AG04449 (cell line): ENCODE measurements around the gene REV1.

Experiments used
- CTCF ChIA-PET: fragments of 350-600 bp; formaldehyde crosslinking; extraction: SDS; loops from one replicate; lab custom pipeline; 2021; ENCODE audit warnings: antibody characterized with exemption; lab: Yijun Ruan, JAX
- POLR2A ChIA-PET: fragments of 400-600, 350-600 bp; formaldehyde crosslinking; extraction: SDS; loops from one replicate; lab custom pipeline; 2020; ENCODE audit warnings: antibody characterized with exemption, inconsistent platforms; lab: Yijun Ruan, JAX
- DNase-seq: peaks from one replicate; pipeline ENCODE4 v3.0.0-alpha.2; 2010; ENCODE audit warnings: low read depth, low spot score
- H3K4me3 ChIP-seq: 2 replicates; pipeline ENCODE4 v1.5.1; 2011; ENCODE audit warnings: low read depth, mild to moderate bottlenecking, control low read depth, low read length
- TF ChIP-seq, protein P1 (sequence below): IDR thresholded peaks from one replicate; pipeline ENCODE4 v1.5.1; 2011; ENCODE audit warnings: mild to moderate bottlenecking, moderate library complexity, low read length, control low read depth, inconsistent platforms; ENCODE audit not compliant: insufficient read depth; ENCODE audit errors: missing control alignments

REV1 gene

DNA sequence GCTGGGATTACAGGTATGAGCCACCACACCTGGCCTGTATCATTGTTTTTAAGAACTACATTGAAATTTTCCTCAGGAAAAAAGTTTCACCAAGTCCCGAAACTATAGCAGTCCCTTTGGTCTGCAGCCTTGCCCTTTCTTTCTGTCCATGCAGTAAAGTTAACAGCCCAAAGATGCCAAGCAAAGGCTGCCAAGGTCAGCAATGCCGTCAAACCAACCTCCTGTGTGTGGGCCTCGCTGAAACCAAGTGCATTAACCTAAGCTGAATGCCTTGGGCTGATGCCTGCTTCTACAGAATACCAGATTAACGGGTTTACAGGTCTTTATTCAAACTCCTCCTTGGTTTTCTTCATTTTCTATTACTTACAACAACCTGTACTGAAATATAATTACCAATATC is 79.5 kb downstream of the REV1 start:
- no peak for DNase-seq
- CTCF ChIA-PET, result interaction anchor here (0.5 kb wide), 1 partner anchor 28 kb away, joined by 3 read pairs; no protein-coding TSS in a partner anchor
- TF ChIP-seq, protein P1, sequence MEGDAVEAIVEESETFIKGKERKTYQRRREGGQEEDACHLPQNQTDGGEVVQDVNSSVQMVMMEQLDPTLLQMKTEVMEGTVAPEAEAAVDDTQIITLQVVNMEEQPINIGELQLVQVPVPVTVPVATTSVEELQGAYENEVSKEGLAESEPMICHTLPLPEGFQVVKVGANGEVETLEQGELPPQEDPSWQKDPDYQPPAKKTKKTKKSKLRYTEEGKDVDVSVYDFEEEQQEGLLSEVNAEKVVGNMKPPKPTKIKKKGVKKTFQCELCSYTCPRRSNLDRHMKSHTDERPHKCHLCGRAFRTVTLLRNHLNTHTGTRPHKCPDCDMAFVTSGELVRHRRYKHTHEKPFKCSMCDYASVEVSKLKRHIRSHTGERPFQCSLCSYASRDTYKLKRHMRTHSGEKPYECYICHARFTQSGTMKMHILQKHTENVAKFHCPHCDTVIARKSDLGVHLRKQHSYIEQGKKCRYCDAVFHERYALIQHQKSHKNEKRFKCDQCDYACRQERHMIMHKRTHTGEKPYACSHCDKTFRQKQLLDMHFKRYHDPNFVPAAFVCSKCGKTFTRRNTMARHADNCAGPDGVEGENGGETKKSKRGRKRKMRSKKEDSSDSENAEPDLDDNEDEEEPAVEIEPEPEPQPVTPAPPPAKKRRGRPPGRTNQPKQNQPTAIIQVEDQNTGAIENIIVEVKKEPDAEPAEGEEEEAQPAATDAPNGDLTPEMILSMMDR, result no peak
- POLR2A ChIA-PET, result interaction anchor here (0.6 kb wide), 1 partner anchor 80 kb away, joined by 3 read pairs; the partner anchor contains the start of gene REV1
- H3K4me3 ChIP-seq, result no peak overlapping the region

DNA sequence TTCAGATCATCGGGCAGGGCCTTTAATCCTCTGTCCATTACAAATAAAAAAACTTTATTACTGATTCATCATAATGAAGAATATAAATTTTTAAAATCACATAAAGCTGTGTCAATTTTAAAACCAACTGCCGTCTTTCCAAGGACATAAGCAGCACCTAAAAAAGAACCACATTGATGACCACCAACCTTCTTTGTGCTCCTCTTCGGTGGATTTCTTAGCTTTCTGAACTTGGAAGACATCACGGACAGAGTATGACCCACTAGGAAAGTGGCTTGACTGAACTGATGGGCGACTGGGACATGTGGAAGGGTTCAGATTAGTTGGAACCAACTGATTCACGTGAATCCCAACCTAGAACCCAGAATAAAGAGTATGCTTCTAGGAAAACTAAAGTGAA is 83.7 kb downstream of the REV1 start:
- H3K4me3 ChIP-seq, result no peak overlapping the region
- TF ChIP-seq, protein P1, result no peak
- CTCF ChIA-PET, result no interaction called here
- POLR2A ChIA-PET, result no interaction called here
- DNase-seq, result no peak

DNA sequence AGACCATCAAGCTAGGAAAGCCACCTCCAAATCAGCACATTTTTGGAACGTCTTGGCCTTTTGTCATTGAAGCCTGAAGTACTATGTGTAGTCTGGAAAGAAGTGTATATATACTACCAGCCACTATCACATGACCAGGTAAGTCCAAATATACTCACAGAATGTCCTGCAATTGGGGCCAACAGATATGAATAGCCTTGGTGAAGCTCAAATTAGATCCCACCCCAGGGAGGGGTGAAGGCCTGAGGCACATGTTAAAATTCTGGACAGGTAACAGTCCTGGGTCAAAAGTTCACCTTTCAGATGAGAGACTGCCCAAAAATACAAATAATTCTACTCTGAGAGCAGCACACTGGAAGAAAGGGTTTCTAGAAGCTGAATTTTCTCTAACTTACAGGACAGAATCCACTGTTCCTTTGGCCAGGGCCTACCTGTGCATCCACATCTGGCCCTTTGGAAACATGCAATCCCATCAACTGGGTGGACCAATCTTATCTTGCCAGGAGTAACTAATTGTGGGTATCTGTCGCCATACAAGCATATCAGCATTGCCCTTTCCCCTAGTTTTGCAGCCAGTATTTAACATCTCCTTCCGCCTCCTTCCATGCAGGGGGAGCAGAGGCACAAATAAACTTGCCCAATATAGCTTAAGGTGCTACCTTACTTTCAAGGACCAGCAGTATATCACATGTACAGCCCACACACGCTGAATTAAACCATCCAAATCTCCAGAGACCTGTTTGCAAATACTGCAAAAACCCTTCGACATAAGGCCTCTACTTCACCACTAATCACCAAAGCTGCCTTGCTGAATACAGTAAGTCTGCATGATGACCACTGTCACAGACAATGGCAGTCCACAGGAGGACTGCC is 84.8 kb downstream of the REV1 start:
- no peak overlapping the region for H3K4me3 ChIP-seq
- ChIA-PET CTCF (interaction anchor here (1.2 to 1.5 kb wide), 2 partner anchors 11 to 68 kb away, joined by 3 to 4 read pairs; partner anchors contain the start of gene EIF5B), POLR2A (no interaction called here)
- TF ChIP-seq, protein P1, result no peak
- no peak for DNase-seq

DNA sequence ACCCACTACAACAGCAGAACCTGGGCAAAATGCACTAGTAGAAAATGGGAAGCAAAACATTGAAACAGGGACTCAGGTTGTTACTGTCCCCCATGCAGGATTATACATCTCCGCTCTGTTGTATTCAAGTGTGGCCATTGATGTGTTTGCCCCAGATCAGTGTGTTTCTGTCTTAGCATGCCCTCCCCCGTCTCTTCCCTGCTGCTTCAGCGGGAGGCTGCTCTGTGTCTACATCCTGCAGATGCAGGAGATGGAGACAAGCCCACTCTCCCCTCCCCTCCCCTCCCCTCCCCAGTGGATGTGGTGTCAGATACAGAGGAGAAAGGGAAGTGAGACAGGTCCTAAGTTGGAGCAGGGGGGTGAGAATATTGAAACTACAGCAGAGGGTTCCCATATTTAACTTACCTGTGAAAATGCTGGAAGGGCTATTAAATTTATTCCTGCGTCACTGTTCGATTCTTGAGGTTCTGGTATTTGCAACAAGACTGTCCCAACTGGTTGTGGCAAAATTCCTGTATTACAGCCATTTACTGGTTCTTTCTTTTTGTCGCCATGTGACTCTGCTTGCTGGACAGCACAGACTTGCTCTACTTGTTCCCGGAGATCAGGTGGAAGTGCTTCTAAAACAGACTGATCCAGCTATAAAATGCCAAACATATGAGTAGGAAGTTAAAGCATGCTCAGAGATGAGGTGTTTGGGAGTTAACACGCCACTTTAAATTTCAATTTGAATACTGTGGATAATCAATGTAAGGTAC is 85.6 kb downstream of the REV1 start:
- TF ChIP-seq, protein P1, result no peak
- ChIA-PET CTCF (interaction anchor here (0.8 to 1.5 kb wide), 5 partner anchors 11 to 67 kb away, joined by 3 to 4 read pairs (median 4); partner anchors contain the start of gene EIF5B), POLR2A (no interaction called here)
- no peak for DNase-seq
- H3K4me3 ChIP-seq, result no peak overlapping the region

DNA sequence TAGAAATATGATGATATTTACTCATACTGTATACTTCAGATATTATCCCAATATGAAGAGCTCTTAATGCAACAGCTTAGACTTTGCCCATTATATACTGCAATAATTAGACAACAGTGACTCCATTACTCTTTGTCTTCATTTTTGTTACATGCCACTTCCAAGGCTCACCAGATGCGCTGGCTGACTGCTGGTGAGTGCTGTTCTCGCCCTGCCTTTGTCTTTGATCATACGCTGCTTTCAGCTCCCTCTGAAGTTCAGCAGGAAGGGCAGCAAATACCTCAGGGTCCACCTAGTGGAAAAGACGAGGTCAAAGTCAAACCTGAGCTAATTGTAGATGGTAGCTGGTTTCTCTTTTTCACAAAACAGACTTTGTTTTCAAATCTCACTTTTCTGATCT is 86.3 kb downstream of the REV1 start:
- DNase-seq, result no peak
- CTCF ChIA-PET, result interaction anchor here (0.8 to 1.8 kb wide), 6 partner anchors 10 to 66 kb away, joined by 3 to 4 read pairs (median 4); partner anchors contain the start of gene EIF5B
- TF ChIP-seq, protein P1, result no peak
- no peak overlapping the region for H3K4me3 ChIP-seq
- POLR2A ChIA-PET, result no interaction called here
